ENCODE results near the gene ADISSP.
A peak's percentile ranks its signal among the peaks of the same experiment; 100 is the strongest.

ADISSP gene

GRCh38 chr20:3766422-3767109 lies 987 bp downstream of the ADISSP start:
- no peak for DNase-seq (ENCODE audit: low read depth)
- TF ChIP-seq CTCF (conservative IDR thresholded peaks at IDR 0.05; ENCODE audit: low read length): no peak

GRCh38 chr20:3765171-3765882 lies 2.2 kb downstream of the ADISSP start:
- TF ChIP-seq CTCF (conservative IDR thresholded peaks at IDR 0.05; ENCODE audit: low read length): no peak
- H3K4me3 ChIP-seq (ENCODE audit: low read length): no peak overlapping the region
- no peak for DNase-seq (ENCODE audit: low read depth)

More at GRCh38 chr20:3766422-3767109, 987 bp downstream of the ADISSP start:
- H3K4me3 ChIP-seq (ENCODE audit: low read length): peak overlapping the region; percentile 75

GRCh38 chr20:3764659-3765058 lies 2.9 kb downstream of the ADISSP start:
- DNase-seq (ENCODE audit: low read depth): no peak
- TF ChIP-seq CTCF (conservative IDR thresholded peaks at IDR 0.05; ENCODE audit: low read length): no peak
- no peak overlapping the region for H3K4me3 ChIP-seq (ENCODE audit: low read length)

- TF ChIP-seq CTCF (conservative IDR thresholded peaks at IDR 0.05; ENCODE audit: low read length): no peak
- no peak for DNase-seq (ENCODE audit: low read depth)
- H3K4me3 ChIP-seq (ENCODE audit: low read length): no peak overlapping the region
These were observed 3.6 kb downstream of the ADISSP start for GRCh38 chr20:3763671-3764601.

GRCh38 chr20:3760655-3761348 lies 6.8 kb downstream of the ADISSP start:
- H3K4me3 ChIP-seq (ENCODE audit: low read length): no peak overlapping the region
- no peak for DNase-seq (ENCODE audit: low read depth)

More at GRCh38 chr20:3760655-3761348, 6.8 kb downstream of the ADISSP start:
- no peak for TF ChIP-seq CTCF (conservative IDR thresholded peaks at IDR 0.05; ENCODE audit: low read length)

Data from AG10803 (cell line).